Activated gamma-delta T cell treated with anti-CD3 and anti-CD28 coated beads, Interleukin-2, amount 50 U/mL, for 16 hours (primary cell): ENCODE results near the gene GPR146.
A peak's percentile ranks its signal among the peaks of the same experiment; 100 is the strongest.
"Not testable (repeated sequence)": the region's sequence is repeated elsewhere in the genome, so short reads cannot be mapped to it uniquely, and the experiment has no call there.

ENCODE experiments used
- DNase-seq: peaks from one replicate; pipeline ENCODE4 v3.0.0-alpha.2; 2020; ENCODE audit warnings: low read depth

GPR146 gene, protein sequence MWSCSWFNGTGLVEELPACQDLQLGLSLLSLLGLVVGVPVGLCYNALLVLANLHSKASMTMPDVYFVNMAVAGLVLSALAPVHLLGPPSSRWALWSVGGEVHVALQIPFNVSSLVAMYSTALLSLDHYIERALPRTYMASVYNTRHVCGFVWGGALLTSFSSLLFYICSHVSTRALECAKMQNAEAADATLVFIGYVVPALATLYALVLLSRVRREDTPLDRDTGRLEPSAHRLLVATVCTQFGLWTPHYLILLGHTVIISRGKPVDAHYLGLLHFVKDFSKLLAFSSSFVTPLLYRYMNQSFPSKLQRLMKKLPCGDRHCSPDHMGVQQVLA

DNA sequence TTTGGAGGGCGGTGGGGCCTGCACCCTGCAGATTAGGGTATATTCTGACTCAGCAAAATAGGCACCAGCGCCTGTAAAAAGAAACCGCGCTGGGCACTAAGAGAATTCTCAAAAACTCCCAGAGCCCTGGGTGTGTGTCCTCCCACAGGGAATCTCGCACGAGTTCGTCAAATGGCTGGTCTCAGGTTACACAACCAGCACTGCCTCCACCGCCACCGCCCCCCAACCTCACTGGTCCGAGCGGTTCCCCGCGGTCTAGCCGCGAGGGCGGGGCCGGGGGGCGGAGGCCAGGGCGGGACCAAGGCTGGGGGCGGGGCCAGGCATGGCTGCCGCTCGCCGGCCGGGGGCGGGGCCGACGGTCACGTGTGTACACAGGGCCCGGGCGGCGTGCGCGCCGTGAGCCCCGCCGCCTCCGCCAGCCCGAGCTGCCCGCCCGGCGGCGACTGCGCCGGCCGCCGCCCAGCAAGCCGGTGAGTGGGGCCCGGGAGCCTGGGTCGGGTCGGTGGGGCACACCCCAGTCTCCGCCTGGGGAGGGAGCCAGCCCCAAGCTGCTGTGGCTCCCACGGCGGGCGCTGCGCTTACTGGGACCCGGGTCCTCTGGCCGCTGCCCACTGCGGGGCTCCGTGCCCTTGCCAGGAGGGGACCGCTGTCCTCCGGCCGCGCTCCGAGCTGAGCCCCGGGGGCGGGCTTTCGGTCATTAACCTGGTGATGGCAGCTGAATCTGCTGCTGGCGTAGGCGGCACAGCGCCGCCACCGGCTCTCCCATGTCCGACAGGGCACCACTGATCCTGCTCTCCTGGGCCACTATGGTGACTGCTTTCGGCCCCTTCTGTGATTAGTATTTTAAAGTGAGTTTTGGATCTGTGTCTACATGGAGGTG is at the start of gene GPR146:
Gene GPR146, plus strand, starts transcription at position 358 of the 880 bp plus-strand sequence. CDS start 12,970 bp downstream, outside the sequence.
- DNase-seq: peak; percentile 90

DNA sequence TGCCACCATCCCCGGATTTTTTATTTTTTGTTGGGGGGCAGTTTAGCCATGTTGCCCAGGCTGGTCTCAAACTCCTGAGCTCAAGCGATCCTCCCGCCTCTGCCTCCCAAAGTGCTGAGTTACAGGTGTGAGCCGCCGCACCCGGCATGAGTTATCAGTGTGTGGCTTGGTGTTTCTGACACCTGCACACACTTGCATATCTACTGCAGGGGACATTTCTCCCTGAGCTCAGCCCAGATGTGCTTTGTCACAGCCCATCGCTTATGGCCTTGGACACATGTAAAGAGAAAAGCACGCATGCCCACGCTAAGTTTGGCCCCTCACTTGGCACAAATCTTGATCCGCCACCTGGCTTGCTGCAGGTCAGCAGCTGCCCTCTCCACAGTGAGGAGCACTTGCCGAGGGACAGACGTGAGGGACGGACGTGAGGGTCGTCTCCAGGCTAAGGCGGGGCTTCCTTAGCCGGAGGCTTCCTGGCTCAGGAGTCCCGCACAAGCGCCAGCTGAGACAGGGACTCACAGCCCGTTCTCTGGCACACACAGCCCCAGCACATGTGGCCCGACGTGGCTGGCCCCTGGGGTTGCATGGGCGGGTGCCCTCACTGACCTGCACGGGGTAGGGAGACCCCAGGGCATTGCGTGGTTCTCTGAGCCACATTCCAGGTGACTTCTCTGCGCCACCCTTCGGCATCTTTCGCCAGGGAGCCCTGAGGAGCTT is 49.6 kb upstream of the GPR146 start:
- DNase-seq: no peak

DNA sequence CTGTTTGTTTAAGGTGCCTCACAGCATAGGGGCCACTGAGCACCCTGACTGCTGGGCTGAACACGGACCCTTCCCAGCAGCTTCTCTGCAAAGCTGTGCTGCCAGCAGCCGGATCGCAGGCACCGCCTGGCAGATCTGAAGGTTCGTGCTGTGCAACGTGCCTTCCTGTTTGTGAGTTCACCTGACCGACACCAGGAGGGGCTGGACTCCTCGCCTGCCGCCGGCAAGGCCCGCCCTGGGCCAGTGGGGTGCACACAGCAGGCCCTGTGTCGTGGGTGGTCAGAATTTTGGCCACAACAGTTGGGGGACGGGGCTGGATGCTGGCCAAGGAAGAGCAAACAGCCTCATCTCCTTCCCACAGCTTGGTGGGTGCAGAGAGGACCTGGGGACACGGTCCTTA is 48.8 kb upstream of the GPR146 start:
- no peak for DNase-seq

DNA sequence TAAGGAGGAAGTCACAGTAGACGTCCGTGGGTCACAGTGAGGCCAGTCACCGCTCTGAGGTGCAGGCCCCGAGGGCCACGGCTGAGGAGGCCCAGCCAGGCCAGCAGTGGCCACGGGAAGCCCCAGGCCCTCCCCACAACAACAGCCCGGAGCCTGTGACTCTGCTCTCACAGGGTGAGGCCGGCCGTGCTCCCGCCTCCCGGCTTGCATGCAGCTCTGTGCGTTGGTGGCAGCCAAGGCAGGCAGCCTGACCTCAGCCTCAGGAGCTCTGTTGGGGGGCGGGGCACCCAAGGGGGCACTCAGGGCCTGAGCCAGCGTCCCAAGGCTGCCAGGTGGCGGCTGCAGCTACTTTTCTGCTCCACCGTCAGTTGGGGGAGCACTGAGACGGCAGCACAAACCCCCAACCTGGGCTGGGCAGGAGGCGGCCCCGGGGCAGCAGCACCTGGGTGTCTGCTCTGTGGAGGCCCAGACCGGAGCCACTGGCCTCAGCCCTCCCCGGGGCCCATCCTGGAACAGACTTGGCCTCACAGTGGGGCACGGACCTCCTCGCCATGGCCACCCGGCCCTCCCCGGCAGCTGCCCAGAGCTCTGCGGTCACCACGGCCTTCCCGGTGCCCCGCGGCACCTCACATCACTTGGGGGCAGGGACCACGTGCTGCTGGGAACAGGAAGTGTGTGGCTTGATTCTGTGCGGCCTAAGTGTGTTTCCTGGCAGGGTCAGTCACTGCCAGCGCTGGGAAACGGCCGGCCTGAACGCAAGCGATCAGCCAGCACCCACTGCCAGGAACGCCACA is 48.1 kb upstream of the GPR146 start:
- DNase-seq: no peak

DNA sequence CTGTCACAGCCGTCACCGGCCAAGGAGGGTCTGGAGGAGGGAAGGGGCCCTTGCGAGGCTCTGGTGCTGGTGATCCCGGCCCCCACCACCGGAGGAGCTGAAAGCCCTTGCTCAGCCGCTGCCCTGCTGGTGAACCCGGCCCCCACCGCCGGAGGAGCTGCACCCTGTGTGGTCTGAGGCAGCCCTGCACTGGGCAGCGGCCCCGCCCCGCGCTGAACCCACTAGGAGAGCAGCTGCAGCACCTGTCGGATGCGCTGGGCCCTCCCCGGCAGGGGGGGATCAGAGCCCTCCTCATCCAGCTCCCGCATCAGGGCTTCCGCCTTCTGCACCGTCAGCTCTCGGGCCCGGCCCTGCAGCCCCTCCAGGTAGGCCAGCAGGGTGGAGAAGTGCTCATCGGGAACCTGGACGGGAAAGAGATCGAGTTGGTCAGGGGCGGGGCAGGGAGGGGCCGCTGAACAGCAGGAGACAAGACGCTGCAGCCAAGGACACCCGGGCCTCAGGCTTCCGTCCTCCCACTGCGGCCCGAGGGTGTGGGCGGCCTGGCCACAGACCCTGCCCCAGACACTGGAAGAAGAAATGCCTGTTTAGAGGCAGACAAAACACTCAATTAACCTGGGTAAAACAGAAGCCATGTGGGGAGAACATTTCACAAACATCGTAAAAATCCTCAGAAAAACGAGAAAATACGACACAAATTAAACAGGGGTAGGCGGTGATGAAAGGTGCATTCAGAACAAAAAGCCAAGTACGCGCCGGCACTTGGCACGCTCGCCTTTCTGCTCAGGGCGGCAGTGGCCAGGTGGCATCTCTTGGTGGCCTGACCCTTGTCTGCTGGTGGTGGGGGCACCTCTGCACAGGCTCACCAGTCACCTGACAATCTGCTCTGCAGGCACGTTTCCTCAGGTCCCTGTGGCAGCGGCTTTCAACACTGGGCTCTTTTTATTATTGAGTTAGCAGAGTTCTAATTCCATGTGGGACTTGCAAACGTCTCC is 46.6 kb upstream of the GPR146 start:
- no peak for DNase-seq

DNA sequence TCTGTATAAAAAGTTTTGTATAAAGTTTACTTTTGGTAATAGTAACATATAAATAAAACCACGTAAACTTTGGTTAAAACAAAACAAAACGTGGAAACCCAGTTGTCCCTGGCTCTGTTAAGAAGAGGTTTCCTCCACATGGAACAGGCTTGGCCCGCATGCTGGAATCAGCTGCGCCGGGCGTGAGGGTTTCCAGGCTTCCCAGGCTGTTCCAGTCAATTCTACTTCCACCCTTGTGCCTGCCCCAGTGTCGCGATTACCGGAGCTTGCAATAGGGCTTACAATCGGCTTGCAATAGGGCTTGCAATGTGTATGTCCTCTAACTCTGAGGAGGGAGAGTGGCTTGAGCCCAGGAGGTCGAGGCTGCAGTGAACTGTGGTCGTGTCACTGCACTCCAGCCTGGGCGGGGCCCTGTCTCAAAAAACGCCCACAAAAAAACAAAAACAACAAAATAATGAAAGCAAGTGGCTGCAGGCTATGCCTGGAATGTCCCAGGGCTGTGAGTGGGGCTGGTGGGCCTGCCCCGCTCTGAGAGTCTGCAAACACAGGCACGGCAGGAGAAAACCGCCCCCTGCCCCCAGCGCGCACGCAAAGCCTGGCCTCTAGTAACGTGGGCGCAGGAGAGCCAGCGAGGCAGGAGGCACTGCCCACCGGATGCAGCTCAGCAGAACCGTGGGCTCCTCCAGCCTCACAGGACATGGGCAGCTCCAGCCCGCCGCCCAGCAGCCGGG is 45.0 kb upstream of the GPR146 start:
- no peak for DNase-seq

DNA sequence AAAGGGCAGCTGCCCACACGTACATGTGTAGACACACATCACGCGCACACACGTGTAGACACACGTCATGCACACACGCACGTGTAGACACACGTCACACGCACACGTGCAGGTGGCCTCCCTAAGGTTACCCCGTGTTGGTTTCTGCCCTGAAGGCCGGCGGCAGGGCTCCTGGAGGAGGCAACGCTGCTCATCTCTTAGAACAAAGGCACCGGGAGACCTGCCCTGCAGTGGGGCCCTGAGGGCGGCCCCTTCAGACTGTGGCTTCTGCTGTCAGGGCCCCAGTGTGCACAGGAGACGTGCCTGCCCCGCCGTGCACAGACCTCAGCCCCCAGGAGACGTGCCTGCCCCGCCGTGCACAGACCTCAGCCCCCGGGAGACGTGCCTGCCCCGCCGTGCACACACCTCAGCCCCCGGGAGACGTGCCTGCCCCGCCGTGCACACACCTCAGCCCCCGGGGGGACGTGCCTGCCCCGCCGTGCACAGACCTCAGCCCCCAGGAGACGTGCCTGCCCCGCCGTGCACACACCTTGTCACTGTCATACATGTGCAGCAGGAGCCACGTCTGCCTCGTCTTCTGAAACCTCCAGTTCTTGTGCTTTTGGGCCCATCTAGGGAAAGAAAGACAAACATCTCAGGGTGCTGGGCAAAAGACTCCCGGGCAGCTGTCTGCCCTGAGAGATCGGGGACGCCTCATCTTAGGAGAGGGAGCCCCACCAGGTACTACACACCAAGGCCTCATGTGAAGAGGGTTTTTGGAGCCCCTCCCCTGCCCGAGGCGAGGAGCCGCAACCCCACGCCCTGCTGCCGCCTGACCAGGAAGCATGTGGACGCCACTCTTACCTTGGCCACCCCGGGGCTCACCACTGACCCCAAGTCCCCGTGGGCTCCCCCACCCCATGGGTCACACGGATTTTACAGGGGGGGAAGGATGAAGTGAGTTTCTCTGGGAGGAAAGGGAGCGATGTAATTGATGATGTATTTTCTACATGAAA is 44.1 kb upstream of the GPR146 start:
- DNase-seq: no peak

DNA sequence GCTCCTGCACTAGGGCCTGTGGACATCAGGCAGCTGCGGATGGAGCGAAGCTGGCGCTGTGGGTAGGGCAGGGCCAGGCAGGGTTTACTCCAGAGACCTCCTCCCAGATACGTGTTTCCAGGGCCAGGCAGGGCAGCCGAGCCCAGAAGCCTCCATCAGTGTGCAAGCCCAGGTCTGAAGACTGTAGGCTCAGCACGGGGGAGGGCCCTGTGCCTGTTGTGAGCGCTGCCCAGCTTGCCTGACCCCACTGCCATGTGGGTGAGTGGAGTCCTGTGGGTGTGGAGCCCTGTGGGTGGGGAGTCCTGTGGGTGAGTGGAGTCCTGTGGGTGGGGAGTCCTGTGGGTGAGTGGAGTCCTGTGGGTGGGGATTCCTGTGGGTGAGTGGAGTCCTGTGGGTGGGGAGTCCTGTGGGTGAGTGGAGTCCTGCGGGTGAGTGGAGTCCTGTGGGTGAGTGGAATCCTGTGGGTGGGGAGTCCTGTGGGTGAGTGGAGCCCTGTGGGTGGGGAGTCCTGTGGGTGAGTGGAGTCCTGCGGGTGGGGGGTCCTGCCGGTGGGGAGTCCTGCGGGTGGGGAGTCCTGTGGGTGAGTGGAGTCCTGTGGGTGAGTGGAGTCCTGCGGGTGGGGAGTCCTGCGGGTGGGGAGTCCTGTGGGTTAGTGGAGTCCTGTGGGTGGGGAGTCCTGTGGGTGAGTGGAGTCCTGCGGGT is 43.1 kb upstream of the GPR146 start:
- DNase-seq: not testable (repeated sequence)

DNA sequence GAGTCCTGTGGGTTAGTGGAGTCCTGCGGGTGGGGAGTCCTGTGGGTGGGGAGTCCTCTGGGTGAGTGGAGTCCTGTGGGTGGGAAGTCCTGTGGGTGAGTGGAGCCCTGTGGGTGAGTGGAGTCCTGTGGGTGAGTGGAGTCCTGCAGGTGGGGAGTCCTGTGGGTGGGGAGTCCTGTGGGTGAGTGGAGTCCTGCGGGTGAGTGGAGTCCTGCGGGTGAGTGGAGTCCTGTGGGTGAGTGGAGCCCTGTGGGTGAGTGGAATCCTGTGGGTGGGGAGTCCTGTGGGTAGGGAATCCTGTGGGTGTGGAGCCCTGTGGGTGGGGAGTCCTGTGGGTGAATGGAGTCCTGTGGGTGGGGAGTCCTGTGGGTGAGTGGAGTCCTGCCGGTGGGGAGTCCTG is 42.3 kb upstream of the GPR146 start:
- not testable (repeated sequence) for DNase-seq

DNA sequence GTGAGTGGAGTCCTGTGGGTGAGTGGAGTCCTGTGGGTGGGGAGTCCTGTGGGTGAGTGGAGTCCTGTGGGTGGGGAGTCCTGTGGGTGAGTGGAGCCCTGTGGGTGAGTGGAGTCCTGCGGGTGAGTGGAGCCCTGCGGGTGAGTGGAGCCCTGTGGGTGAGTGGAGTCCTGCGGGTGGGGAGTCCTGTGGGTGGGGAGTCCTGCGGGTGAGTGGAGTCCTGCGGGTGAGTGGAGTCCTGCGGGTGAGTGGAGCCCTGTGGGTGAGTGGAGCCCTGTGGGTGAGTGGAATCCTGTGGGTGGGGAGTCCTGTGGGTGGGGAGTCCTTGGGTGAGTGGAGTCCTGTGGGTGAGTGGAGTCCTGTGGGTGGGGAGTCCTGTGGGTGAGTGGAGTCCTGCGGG is 41.9 kb upstream of the GPR146 start:
- DNase-seq: not testable (repeated sequence)

DNA sequence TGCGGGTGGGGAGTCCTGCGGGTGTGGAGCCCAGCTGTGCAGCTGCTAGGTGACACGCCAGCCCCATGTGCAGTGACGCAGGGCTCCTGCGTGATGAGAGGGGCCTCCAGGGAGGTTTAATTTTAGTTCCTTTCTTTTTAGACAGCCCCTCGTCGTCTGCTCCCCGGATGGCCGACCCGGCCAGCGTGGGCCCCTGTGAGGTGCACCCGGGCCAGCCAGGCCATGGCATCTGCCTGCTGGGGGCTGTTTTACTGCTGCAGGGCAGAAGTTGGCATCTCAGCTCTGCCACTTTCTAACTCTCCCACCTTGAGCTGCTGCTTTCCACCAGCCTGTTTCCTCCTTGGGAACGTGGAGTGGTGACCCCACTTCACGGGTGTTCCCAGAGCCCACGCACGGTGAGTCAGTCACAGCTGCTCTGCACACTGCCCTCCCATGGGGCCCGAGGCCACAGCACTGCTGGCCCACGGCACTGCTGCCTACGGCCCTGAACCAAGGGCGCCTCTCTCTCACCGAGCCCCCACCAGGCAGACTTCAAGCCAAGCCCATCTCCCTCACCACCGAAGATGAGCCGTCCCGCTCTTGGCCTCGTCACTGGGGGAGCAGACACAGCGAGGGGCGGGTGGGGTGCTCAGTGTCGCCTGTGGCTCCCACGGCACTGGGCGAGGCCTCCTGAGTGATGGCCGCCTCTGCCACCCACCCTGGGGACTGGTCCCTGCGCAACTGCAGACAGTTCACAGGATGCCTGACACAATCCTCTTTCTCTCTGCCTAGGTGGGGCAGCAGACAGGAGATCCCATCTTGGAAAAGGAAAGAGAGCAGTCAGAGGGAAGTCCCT is 40.1 kb upstream of the GPR146 start:
- no peak for DNase-seq

DNA sequence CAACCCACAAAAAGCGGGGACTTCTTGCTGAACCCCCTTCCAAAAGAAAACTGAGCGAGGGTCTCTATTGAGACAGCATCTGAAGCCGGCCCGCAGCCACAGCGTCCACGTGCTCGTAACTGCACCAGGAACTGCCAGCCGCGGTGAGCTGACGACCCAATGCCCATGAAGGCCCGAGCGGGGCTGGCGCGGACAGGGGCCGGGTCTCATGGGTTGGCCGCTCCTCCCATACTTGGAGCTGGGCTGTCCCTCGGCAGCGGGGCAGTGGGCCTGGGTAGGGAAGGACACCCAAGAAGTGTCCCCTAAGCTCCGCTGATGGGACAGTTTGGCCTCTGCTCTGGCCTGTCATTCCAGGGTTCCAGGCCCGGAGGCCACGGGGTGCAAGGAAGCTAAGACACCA is 39.0 kb upstream of the GPR146 start:
- no peak for DNase-seq

DNA sequence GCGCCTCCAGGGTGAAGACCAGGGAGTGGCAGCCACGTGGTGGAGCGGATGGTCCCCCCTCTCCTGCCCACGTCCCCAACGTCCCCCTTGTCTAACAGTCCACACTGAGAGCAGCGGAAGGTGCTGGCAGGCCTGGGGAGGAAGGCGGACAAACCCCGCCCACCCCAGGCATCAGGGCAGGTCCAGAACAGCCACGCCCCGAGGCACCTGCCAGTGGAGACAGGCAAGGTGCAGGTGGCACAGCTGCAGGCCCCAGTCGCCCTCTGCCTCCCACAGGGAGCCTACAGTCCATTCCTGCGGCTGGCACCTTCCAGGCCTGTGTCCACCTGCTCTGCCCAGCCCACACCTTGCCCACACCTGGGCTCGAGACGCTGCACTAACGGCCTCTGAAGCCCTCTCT is 36.4 kb upstream of the GPR146 start:
- no peak for DNase-seq

DNA sequence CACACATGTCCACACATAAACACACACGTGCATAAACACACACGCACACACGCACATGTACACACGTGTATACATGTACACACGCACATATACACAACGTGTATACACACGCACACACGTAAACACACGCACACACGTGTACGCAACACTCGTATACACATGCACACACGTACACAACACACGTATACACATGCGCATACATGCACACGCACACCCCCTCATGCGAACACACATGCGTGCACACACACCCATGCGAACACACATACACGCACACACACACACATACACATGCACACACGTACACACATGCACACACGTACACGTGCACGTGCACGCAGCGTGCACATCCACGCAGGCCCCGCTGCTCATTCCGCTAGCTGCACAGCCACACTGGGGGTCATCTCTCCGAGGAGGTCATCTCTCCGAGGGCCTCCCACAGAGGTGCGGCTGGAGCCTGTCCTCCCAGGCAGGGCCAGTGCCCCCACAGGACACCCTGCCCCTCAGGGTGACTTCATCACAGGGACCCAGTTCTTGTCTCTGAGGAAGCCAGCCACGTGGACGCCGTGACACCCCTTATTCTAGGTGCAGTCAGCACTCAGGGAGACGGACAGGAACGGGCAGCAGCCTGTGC is 35.5 kb upstream of the GPR146 start:
- DNase-seq: no peak

DNA sequence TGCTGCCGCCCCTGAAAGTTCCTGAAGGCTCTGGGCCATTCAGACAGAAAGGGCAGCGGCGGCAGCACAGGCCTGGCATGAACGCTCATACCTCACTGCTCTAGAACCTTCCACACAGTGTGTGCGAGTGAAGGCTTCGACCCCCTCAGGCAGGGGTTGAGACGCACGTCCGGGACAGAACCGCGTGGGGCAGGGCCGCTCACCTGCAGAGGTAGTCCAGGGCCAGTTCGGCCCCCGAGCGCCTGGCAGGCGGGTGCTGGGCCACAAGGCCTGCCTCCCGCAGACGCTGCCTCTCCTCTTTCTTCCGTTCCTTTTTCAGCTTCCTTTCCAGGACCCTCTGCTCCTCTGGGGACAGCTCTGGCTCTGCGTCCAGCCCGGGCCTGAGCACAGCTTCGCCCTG is 34.6 kb upstream of the GPR146 start:
- DNase-seq: no peak

DNA sequence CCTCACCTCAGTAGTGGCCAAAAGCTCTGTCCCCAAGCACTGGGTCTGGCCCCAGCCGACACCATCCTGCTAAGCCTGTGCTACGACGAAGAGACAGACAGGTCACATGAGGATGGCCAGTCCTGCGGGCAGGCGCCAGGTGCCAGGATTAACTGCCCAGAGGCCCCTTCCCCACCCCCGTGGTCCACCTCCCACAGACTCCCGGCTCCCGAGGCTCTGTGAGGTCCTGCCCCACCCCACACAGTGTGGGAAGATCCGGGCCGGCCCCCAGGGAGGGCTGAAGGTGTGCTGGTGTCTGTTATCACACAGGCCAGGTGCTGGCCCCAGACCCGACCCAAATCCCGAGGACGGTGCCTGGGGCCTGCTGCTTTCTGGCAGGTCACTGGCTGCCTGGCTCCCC is 34.1 kb upstream of the GPR146 start:
- DNase-seq: no peak
